ENCODE data around the gene UBE4B. TPM values are rescaled to one million over a fixed set of nuclear protein-coding genes. Genes with fewer than 3 reads are reported as not detected.

UBE4B gene
- total RNA-seq, 1 donor from 2014 or later, result 47.1 TPM

- TF ChIP-seq, protein P1, sequence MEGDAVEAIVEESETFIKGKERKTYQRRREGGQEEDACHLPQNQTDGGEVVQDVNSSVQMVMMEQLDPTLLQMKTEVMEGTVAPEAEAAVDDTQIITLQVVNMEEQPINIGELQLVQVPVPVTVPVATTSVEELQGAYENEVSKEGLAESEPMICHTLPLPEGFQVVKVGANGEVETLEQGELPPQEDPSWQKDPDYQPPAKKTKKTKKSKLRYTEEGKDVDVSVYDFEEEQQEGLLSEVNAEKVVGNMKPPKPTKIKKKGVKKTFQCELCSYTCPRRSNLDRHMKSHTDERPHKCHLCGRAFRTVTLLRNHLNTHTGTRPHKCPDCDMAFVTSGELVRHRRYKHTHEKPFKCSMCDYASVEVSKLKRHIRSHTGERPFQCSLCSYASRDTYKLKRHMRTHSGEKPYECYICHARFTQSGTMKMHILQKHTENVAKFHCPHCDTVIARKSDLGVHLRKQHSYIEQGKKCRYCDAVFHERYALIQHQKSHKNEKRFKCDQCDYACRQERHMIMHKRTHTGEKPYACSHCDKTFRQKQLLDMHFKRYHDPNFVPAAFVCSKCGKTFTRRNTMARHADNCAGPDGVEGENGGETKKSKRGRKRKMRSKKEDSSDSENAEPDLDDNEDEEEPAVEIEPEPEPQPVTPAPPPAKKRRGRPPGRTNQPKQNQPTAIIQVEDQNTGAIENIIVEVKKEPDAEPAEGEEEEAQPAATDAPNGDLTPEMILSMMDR (IDR thresholded peaks at IDR 0.05; ENCODE audit: insufficient read depth, low read length, poor library complexity, severe bottlenecking), result no peak
- H3K27me3 ChIP-seq (ENCODE audit: control insufficient read depth, insufficient read depth, low read length), result no peaks in the 10 kb centered on the region
- H3K36me3 ChIP-seq (ENCODE audit: control insufficient read depth, insufficient read depth, low read length), result no peaks in the 10 kb centered on the region
- DNase-seq (ENCODE audit: low read depth), result no peak
- H3K4me3 ChIP-seq (ENCODE audit: low read depth, low read length), result no peak overlapping the region
Measured at GRCh38 chr1:10064416-10065343, 31.9 kb downstream of the UBE4B start.

DNA sequence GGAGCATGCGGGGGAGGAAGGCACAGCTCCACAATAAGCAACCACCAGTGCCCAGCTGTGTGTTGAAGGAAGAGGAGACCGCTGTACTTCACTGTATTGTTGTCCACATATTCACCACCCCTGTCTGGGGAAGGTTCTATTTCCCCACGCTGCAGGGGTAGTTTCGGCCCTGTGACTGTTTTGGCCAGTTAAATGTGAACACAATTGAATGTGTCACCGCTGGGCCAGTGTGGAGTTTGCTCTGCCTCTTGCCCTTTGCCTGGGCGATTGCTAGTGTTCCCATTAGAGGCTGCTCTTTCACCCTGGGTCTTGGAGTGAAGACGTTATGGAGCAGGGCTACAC is 32.6 kb downstream of the UBE4B start:
- DNase-seq (ENCODE audit: low read depth), result no peak
- no peaks in the 10 kb centered on the region for H3K36me3 ChIP-seq (ENCODE audit: control insufficient read depth, insufficient read depth, low read length)
- no peak overlapping the region for H3K4me3 ChIP-seq (ENCODE audit: low read depth, low read length)
- H3K27me3 ChIP-seq (ENCODE audit: control insufficient read depth, insufficient read depth, low read length), result no peaks in the 10 kb centered on the region
- TF ChIP-seq, protein P1 (IDR thresholded peaks at IDR 0.05; ENCODE audit: insufficient read depth, low read length, poor library complexity, severe bottlenecking), result no peak

GRCh38 chr1:10065760-10066159 is 33.0 kb downstream of the UBE4B start:
- no peaks in the 10 kb centered on the region for H3K36me3 ChIP-seq (ENCODE audit: control insufficient read depth, insufficient read depth, low read length)
- H3K27me3 ChIP-seq (ENCODE audit: control insufficient read depth, insufficient read depth, low read length), result no peaks in the 10 kb centered on the region
- TF ChIP-seq, protein P1 (IDR thresholded peaks at IDR 0.05; ENCODE audit: insufficient read depth, low read length, poor library complexity, severe bottlenecking), result no peak
- no peak for DNase-seq (ENCODE audit: low read depth)
- no peak overlapping the region for H3K4me3 ChIP-seq (ENCODE audit: low read depth, low read length)

DNA sequence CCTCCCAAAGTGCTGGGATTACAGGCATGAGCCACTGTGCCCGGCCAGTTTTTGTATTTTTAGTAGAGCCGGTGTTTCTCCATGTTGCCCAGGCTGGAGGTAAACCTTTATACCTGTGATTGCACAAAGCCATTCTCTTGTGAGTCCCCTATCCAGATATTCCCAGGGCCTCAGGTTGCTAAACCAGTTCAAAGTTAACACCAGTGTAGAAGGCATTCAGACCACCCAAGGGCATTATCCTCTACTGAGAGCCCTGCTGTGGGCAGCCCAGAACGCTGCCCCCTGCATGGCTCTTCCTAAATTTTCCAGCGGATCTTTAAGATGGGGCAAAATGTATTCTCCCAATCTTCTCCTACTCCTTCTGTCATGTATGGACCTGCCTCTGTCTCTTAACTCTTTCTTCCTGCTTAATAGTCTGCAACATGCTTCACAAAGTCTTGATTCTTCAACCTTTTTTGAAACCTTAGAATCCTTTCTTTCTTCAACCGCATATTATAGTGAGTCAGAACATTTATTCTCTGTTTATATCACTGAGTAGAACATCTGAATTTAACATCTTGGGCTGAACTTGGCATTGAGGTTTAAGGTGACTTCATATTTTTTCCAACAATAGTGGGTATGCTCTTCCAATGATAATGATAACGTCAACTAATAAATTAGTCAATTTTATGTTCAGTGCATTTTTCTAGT is 36.0 kb downstream of the UBE4B start:
- Histone ChIP-seq H3K36me3 (ENCODE audit: control insufficient read depth, insufficient read depth, low read length) (no peaks in the 10 kb centered on the region), H3K27me3 (ENCODE audit: control insufficient read depth, insufficient read depth, low read length) (no peaks in the 10 kb centered on the region), H3K4me3 (ENCODE audit: low read depth, low read length) (no peak overlapping the region)
- DNase-seq (ENCODE audit: low read depth), result no peak
- TF ChIP-seq, protein P1 (IDR thresholded peaks at IDR 0.05; ENCODE audit: insufficient read depth, low read length, poor library complexity, severe bottlenecking), result no peak

DNA sequence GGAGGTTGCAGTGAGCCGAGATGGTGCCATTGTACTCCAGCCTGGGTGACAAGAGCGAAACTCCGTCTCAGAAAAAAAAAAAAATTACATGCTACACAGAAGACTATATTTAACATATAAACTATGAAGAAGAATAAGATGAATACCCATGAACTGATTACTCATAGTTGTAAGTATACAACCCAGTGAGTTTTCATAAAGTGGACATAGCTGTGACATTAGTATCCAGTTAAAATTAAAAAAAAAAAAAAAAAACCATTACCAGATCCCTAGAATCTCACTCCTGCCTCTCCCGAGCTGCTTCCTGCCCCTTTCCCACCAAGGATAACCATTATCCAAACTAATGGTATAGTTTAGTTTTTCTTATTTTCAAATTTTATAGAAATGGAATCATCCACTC is 37.4 kb downstream of the UBE4B start:
- no peaks in the 10 kb centered on the region for H3K36me3 ChIP-seq (ENCODE audit: control insufficient read depth, insufficient read depth, low read length)
- DNase-seq (ENCODE audit: low read depth), result no peak
- no peak overlapping the region for H3K4me3 ChIP-seq (ENCODE audit: low read depth, low read length)
- H3K27me3 ChIP-seq (ENCODE audit: control insufficient read depth, insufficient read depth, low read length), result no peaks in the 10 kb centered on the region
- TF ChIP-seq, protein P1 (IDR thresholded peaks at IDR 0.05; ENCODE audit: insufficient read depth, low read length, poor library complexity, severe bottlenecking), result no peak
